Activated naive CD4-positive, alpha-beta T cell (primary cell): Measurements from ENCODE around the gene YBX2.
A peak's percentile ranks its signal among the peaks of the same experiment; 100 is the strongest.

Experiments used
- DNase-seq, 4 experiments: peaks; one replicate each; lab custom pipeline; 2025; lab: John Stamatoyannopoulos, UW

Gene YBX2

GRCh38 chr17:7262935-7263800, 31.3 kb downstream of the YBX2 start:
- no peak for DNase-seq

- DNase-seq, result no peak
These were observed 32.1 kb downstream of the YBX2 start, which contains the start of gene CLDN7 for GRCh38 chr17:7262192-7262934. TSS of gene CLDN7 (minus strand) at chr17:7262478. CDS start at chr17:7262043, 435 bp downstream.

GRCh38 chr17:7261379-7262191, 32.9 kb downstream of the YBX2 start:
- DNase-seq, result no peak

GRCh38 chr17:7260651-7261378, 33.6 kb downstream of the YBX2 start:
- DNase-seq, result peak in 1 of 4 experiments; percentile 31

- no peak for DNase-seq
These were observed 34.3 kb downstream of the YBX2 start for GRCh38 chr17:7260151-7260550.

- no peak for DNase-seq
These were observed 34.9 kb downstream of the YBX2 start for GRCh38 chr17:7259555-7259889.

- DNase-seq, result no peak
These were observed 35.5 kb downstream of the YBX2 start for GRCh38 chr17:7258731-7259554.

GRCh38 chr17:7256766-7257456, 37.5 kb downstream of the YBX2 start:
- no peak for DNase-seq

GRCh38 chr17:7254511-7254910, 39.9 kb downstream of the YBX2 start:
- no peak for DNase-seq

GRCh38 chr17:7253082-7253481, 41.4 kb downstream of the YBX2 start:
- DNase-seq, result no peak

- peak; percentile 70 to 77 (median 73) for DNase-seq
These were observed 42.0 kb downstream of the YBX2 start, which contains the start of gene ELP5 for GRCh38 chr17:7252176-7253043. TSS of gene ELP5 (plus strand) at chr17:7252215. CDS start at chr17:7252551, 336 bp downstream.

GRCh38 chr17:7251661-7252175, 42.7 kb downstream of the YBX2 start, which contains the start of gene CTDNEP1:
TSS of gene CTDNEP1 (minus strand) at chr17:7251734. CDS start at chr17:7251296, 438 bp downstream.
- peak; percentile 98 to 99 (median 98) for DNase-seq

GRCh38 chr17:7250695-7251627, 43.5 kb downstream of the YBX2 start:
- DNase-seq, result no peak

- DNase-seq, result no peak
These were observed 44.6 kb downstream of the YBX2 start for GRCh38 chr17:7249830-7250229.

- DNase-seq, result no peak
These were observed 45.2 kb downstream of the YBX2 start for GRCh38 chr17:7249214-7249613.

- DNase-seq, result no peak
These were observed 45.6 kb downstream of the YBX2 start for GRCh38 chr17:7248796-7249195.

GRCh38 chr17:7246779-7247178, 47.7 kb downstream of the YBX2 start:
- DNase-seq, result no peak
